GM21619 (cell line): ENCODE results near the gene UBIAD1.
"Not testable (repeated sequence)": the region's sequence is repeated elsewhere in the genome, so short reads cannot be mapped to it uniquely, and the experiment has no call there.

Experiments used
- ATAC-seq: cut with Tn5 transposase; IDR thresholded peaks from one replicate; pipeline ENCODE4 v1.9.1; 2021; ENCODE audit not compliant: unreplicated experiment

Gene UBIAD1

DNA sequence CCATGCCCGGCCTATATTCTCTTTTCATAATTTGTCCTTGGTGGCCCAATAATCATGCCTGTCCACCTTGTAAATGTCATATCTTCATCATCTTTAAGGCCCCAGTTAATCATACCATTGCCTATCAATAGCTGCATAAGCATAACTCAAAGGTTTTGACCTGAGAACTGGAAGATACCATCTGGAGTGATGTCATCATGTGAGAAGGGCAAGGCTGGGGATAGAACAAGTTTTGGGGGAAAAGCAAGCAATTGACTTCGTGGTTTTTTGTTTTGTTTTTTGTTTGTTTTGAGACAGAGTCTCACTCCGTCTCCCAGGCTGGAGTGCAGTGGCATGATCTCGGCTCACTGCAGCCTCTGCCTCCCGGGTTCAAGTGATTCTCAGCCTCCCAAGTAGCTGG is 6.2 kb downstream of the UBIAD1 start:
- ATAC-seq, result no peak

DNA sequence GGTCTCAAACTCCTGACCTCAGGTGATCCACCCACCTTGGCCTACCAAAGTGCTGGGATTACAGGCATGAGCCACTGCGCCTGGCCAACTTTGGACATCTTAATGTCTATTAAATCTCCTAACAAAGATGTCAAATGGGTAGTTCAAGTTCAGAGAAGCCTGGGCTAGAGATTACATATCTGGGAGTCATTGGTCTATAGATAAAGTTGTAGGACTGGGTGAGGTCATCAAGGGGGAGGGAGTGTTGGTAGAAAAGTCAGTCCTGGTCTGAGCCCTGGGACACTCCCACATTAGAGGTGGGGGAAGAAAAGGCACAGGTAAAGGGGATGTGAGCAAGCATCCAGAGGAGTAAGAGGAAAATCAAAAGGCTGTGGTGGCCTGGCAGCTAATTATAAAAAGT is 6.6 kb downstream of the UBIAD1 start:
- ATAC-seq, result no peak

- no peak for ATAC-seq
These were observed 7.8 kb downstream of the UBIAD1 start for GRCh38 chr1:11280719-11281376.

DNA sequence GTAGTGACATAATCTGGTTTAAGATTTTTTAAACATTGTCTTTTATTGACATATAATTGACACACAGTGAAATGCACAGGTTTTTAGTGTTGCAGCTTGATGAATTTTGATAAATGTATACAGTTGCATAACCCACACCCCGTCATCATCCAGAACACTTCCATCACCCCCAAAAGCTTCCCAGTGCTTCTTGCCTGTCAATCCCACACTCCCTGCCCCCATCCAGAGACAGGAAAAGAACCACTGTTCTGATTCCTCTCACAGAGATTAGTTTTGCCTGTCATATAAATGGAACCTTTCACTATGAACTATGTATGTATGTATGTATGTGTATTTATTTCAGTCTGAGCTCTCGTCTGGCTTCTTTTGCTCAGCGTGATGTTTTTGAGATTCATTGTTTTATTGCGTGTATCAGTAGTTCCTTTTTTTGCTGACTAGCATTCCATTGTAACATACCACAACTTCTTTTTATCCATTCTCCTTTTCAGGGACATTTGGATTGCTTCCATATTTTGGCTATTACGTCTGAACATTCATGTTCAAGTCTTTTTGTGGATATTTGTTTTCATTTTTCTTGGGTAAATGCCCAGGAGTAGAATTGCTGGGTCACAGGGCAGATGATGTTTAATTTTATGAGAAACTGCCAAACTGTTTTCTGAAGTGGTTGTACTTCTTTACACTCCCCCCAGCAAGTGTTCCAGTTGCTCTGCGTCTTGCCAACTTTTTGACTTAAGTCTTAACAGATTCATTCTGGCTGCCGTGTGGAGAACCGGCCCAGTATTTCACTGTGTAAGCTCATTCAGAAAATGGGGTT is 8.7 kb downstream of the UBIAD1 start:
- ATAC-seq, result no peak

DNA sequence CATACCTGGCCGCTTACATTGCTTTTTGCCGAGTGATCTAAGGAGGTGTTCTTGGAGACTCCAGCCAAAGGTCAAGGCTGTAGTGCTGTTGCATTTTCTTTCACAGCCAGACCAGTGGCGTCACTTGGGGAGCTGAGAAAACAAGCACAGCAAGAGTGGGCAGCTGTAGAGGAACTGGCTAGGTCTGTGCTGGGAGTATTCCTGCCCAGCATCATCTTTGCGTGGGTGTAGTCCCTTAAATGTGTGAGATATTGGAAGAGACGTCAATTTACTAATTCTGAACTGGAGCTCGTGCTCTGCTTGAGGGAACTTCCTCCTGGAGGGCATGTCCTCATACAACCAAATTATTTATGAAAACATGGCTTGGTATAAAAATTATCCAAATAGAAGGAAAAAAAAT is 10.2 kb downstream of the UBIAD1 start:
- no peak for ATAC-seq

- no peak for ATAC-seq
These were observed 11.8 kb downstream of the UBIAD1 start for GRCh38 chr1:11284784-11285183.

- ATAC-seq, result no peak
These were observed 13.1 kb downstream of the UBIAD1 start for GRCh38 chr1:11285883-11286734.

DNA sequence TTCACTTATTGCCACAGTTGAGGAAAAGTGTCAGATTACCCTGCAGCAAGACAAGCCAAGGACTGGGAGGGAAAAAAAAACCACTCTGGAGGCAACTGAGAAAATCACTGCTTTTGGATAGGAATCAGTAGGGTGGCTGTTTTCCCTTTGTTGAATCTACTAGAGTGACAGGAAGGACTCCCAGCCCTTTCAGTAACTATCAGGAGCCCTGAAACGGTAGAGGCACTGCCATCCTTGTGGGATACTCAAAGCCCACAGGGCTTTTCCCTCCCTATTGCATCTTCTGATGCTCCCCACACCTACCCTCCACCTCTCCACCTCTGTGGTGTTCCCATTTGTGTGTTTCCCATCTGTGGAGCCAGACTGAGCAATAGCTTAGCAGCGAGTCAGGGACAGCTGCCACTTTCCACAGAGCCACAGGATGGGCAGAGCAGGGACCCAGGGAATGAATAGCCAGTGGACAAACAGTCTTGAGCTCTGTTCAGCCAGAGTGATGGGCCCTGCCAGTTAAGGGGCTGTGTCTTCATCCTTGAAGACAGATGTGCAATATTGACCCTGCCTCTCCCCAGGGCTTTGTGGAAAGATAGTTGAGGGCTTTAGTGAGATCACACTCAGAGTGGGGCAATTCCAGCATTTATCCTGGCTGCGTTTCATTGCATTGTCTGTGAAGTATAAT is 13.9 kb downstream of the UBIAD1 start:
- ATAC-seq, result no peak

DNA sequence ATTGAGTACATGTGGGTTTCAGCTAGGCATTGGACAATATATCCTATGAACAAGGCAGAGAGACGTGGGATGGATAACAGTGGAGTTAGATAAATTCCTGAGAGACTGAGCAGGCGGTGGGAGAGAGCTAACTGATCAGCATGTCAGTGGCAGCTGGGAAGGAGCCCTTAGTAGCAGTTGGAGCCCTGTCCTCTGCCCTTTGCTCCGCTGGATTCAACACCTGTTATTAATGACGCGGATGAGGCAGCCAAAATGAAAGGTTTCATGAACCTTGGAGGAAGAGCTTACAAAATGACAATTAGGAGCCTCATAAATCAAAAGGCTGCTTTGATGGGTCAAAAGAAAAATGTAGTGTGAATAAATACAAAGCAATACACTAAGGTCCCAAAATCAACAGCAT is 16.1 kb downstream of the UBIAD1 start:
- no peak for ATAC-seq

GRCh38 chr1:11291049-11291448 is 18.1 kb downstream of the UBIAD1 start:
- no peak for ATAC-seq

GRCh38 chr1:11293856-11294255 is 20.9 kb downstream of the UBIAD1 start:
- no peak for ATAC-seq

GRCh38 chr1:11294951-11295350 is 22.0 kb downstream of the UBIAD1 start:
- ATAC-seq, result no peak

- no peak for ATAC-seq
These were observed 22.9 kb downstream of the UBIAD1 start for GRCh38 chr1:11295905-11296304.

DNA sequence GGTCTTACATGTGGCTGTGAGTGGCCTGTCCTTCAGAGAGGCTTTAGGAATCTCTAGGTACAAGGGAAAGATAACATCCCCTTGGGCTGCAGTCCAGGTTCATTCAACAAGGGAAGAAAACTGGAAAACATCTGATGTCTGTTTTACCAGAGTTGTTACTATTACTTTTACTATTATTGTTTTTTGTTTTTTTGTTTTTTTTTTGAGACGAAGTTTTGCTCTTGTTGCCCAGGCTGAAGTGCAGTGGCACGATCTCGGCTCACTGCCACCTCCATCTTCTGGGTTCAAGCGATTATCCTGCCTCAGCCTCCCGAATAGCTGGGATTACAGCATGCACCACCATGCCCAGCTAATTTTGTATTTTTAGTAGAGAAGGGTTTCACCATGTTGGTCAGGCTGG is 24.8 kb downstream of the UBIAD1 start:
- ATAC-seq, result not testable (repeated sequence)

DNA sequence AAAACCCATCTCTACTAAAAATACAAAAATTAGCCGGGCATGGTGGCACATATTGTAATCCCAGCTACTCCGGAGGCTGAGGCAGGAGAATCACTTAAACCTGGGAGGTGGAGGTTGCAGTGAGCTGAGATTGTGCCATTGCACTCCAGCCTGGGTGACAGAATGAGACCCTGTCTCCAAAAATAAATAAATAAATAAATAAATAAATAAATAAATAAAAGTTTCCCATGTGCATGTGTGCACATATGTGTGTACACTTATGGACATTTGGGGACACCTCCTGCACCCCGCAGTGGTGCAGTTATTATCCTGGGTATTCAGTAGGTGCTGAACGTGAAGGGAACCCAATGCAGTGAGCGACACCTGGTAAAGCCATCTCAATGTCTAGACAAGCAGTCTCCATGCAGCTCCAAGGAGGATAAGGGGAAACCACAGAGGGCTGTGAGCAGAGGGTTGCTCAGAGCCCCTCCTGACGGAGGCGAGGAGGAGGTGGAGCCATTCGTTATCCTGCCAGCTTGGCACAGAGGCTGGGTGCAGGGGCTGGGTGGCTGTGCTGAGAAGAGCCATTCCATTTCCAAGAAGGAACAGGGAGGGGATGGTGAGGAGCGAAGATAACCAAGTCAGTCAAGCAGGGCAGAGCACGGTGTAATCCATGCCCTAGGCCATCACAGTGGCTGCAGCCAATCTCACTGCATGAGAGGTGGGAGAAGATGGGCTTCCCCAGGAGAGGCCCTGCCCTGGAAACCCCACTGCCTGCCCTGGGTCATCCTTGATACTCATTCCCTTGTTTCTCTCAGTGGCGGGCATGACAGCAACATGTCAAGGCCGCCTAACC is 25.6 kb downstream of the UBIAD1 start:
- no peak for ATAC-seq

- no peak for ATAC-seq
These were observed 26.2 kb downstream of the UBIAD1 start for GRCh38 chr1:11299225-11299574.

DNA sequence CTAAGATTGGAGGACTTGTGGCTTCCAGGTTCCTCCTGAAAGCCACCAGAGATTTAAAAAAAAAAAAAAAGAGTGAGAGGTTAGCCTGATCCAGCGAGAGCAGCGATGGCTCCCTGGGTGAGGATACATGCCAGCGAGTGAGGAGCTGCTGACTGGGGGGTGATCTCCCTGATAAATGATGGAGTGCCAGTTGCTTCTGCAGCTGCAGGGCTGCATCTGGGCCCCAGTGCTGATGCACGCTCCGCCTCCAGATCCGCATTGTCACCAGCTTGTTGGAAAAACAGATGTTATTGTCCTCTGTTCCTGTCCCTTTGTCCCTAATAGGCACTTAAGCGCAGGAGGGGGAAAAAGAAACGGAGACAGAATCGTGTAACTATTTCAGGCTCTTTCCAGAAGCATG is 28.6 kb downstream of the UBIAD1 start:
- no peak for ATAC-seq

DNA sequence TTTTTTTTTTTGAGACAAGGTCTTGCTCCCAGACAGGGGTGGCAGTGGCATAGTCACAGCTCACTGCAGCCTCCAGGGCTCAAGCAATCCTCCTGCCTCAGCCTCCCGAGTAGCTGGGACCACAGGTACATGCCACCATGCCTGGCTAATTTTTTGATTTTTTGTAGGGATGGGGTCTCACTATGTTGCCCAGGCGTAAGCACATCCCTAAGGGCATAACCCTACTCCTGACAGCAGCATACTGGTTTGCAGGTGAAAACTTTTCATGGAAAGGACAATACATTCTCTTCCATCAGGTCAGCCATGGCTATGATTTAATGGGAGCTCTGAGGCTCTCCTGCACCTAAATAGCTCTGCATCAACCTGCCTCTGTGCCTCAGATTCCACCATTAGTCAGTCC is 29.4 kb downstream of the UBIAD1 start:
- no peak for ATAC-seq

- ATAC-seq, result not testable (repeated sequence)
These were observed 32.5 kb downstream of the UBIAD1 start for GRCh38 chr1:11305516-11305915.

GRCh38 chr1:11307852-11308251 is 34.9 kb downstream of the UBIAD1 start:
- no peak for ATAC-seq
